ENCODE results near the gene SLC6A19.

- no peak for TF ChIP-seq POLR2A (IDR thresholded peaks at IDR 0.05)
- no peak for TF ChIP-seq CTCF (IDR thresholded peaks at IDR 0.05)
Measured at GRCh38 chr5:1183424-1184162, 17.8 kb upstream of the SLC6A19 start.

All from adrenal gland (tissue), 5 donors.